NCI-H1930 (cell line): ENCODE results near the gene PHETA2.
"Not testable (repeated sequence)": the region's sequence is repeated elsewhere in the genome, so short reads cannot be mapped to it uniquely, and the experiment has no call there.

Source experiments
- DNase-seq, 2 experiments: peaks; one replicate each; lab custom pipeline; 2025; lab: John Stamatoyannopoulos, UW

Gene PHETA2

DNA sequence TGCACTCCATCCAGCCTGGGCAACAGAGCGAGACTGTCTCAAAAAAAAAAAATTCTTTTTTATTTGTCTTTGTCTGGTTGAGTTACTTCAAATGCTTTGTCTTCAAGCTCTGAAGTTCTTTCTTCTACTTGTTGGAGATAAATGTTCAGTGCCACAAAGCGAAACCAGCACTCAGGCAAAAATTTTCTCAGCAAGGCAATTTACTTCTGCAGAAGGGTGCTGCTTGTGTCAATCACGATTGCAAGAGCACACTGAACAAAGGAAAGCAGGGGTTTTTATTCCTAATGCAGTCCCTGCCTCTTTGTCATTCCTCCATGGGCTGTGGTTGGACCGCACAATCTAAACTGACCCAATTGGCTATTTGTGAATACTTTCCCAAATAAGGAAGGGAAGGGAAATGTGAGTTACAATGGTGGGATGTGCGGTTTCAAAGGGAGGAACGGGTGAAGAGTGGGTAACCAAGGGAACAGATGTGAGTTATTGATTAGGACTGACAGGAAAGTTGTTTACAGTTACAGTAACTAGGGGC, 30.3 kb downstream of the PHETA2 start:
- not testable (repeated sequence) for DNase-seq

DNA sequence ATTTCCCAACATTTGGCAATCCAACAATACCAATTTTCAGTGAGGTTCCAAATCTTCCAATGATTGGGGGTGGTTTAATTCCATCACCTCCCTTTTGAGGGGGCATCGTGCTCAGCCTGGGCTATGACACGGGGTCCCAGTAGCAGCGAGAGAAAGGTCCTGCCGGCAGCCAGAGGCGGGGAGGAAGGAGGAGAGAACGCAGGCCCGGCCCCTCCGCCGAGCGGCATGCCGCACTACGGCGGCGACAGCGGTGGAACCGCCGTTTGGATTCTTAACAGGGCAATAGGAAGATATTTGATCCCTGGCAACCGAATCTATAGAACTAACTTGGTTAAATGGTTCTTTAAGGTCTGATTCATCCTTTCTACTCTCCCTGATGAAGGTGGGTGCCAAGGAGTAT, 34.8 kb downstream of the PHETA2 start:
- DNase-seq: no peak

DNA sequence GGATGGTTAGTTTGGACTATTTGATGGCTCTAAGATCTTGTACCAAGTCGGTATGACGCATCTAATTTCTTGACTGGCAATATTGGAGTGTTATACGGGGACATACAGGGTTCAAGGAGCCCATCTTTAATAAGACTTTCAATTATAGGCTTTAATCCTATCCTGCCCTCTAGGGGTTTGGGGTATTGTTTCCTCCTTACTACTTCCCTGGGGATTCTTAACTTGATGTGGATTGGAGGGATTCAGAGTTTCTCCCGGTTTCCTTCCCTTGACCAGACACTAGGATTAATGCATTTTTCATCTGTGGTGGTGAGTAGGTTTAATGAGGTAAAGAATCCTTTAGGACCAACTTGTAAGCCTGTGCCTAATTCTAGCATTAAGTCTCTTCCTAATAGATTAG, 37.8 kb downstream of the PHETA2 start:
- no peak for DNase-seq

DNA sequence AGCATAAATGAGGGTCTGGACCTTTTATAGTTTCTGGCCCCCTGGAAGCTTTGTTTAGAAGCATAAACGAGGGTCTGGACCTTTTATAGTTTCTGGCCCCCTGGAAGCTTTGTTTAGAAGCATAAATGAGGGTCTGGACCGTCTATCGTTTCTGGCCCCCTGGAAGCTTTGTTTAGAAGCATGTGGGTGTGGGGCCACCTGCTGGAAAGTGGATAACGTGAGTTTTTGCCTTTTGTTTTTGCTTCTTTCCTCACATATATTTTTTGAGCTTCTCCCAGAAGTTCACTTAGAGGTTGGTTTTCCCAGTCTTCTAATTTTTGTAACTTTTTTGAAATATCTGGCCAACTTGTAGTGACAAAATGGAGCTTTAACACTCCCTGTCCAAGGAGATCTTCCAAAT, 38.7 kb downstream of the PHETA2 start:
- DNase-seq: not testable (repeated sequence)

DNA sequence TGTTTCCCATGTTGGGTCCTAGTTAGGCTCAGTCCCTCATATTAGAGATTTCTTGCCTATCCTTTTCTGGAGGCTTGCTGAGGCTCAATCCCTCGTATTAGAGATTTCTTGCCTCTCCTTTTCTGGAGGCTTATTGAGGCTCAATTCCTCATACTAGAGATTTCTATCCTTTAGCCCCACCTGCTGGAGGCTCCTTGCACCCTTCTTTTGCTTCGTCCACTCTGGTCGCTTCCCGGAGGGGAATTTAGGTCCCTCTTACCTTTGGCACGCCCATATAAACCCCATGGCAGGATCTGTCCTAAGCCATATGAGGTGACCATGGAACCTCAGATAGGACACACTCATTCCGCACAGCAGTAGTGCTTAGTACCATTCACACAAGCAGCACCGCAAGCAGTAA, 40.7 kb downstream of the PHETA2 start:
- DNase-seq: no peak

DNA sequence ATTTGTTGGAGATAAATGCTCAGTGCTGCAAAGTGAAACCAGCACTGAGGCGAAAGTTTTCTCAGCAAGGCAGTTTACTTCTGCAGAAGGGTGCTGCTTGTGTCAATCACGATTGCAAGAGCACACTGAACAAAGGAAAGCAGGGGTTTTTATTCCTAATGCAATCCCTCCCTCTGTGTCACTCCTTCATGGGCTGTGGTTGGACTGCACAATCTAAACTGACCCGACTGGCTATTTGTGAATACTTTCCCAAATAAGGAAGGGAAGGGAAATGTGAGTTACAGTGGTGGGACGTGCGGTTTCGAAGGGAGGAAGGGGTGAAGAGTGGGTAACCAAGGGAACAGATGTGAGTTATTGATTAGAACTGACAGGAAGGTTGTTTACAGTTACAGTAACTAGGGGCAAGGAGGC, 41.4 kb downstream of the PHETA2 start:
- not testable (repeated sequence) for DNase-seq

DNA sequence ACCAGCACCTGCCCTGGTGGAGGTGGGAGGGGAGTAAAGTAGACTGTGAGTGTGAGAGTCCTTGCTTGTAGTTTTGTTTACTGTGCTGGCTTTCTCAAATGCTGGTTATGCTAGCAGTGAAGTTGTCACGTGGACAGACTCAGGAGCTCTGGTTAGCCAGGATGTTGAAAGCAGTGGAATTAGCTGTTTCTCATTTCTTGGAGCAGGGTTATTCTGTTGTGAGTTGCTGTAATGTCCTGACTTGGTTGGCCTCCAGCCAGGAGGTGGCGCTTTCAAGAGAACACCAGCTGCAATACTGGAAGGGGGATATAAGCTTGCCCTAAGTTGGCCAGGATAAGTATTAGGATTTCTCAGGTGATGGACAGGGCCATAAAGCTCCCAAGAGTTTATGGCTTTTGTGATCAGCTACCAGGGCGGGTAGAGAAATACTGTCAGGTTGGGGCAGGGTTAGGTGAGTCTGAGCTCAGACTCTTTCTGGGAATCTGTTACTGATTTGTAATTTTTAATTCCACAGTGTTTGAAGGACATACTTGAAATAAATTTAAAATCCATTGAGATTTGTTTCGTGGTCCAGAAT, 42.9 kb downstream of the PHETA2 start:
- DNase-seq: no peak

DNA sequence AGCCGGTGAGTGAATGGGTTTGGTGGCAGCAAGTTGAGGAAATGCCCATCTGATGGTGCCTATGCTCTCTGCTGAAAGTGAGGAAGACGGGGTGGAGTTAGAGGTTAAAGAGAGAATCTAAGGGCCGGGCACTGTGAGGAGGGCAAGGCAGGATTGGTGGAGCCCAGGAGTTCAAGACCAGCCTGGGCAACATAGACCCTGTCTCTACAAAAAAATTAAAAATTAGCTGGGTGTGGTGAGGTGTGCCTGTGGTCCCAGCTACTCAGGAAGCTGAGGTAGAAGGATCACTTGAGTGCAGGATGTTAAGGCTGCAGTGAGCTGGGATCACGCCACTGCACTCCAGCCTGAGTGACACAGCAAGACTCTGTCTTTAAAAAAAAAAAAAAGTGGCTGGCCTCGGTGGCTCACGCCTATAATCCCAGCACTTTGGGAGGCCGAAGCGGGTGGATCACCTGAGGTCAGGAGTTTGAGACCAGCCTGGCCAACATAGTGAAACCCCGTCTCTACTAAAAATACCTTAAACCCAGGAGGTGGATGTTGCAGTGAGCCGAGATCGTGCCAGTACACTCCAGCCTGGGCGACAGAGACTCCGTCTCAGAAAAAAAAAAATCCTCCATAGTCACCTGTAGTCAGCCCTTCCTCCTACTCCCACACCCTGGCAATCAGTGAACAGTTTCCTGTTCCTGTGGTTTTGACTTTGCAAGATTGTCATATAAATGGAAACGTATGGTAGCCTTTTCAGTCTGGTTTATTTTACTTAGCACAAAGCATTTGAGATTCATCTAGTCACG, 46.4 kb downstream of the PHETA2 start:
- not testable (repeated sequence) for DNase-seq

DNA sequence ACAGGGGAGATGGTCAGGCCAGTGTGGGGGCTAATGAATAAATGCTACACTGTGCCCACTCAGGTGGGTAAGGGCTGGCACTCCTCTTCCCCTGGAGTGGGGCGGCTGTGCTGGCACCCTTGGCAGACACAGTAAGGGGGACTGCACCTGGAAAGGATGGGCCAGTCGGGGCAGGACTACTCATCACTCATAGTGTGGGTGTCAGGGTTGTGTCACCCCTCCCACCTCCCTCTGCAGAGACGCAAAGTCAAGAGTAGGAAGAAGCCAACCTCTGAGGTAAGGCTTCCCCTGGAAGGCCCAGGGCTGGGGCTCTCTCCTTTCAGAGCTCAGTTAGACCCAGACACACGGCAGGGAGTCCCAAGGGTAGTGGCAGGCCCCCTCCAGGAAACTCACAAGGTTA, 49.5 kb downstream of the PHETA2 start:
- DNase-seq: not testable (repeated sequence)

DNA sequence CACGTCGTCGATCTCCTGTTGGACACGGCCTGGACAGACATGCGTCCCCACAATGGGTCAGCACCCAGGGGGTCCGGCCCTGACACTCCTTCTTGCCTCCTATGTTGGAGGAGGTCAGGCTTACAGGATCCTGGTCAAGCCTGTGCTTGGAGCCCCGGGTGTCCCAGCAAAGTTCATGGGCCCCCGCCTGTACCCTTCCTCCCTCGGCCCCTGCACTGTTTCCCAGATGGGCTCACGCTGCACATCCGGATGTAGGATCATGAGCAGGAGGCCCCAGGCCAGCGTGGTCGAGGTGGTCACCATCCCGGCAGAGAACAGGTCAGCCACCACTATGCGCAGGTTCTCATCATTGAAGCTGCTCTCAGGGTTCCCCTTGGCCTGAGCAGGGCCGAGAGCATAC, 53.6 kb downstream of the PHETA2 start:
- DNase-seq: no peak

DNA sequence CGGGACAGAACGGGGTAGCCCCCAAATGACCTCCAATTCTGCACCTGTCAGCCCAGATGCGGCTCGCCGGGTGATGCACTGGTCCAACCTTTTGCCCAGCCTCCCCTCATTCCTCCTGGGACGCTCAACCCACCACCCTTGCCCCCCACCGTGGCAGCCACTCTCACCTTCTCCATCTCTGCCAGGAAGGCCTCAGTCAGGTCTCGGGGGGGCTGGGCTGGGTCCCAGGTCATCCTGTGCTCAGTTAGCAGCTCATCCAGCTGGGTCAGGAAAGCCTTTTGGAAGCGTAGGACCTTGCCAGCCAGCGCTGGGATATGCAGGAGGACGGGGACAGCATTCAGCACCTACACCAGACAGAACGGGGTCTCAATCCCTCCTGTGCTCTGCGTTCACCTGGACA, 54.0 kb downstream of the PHETA2 start:
- not testable (repeated sequence) for DNase-seq
